Measurements from ENCODE around the gene PEPD.

Gene PEPD

GRCh38 chr19:33490041-33490451 lies 31.5 kb downstream of the PEPD start:
- no peak overlapping the region for H3K4me3 ChIP-seq (replicated peaks; ENCODE audit: low read depth, low read length)
- TF ChIP-seq CTCF (IDR thresholded peaks at IDR 0.05; ENCODE audit: low read depth, low read length, missing control alignments): no peak
- DNase-seq (ENCODE audit: extremely low read depth, low read depth): no peak

DNA sequence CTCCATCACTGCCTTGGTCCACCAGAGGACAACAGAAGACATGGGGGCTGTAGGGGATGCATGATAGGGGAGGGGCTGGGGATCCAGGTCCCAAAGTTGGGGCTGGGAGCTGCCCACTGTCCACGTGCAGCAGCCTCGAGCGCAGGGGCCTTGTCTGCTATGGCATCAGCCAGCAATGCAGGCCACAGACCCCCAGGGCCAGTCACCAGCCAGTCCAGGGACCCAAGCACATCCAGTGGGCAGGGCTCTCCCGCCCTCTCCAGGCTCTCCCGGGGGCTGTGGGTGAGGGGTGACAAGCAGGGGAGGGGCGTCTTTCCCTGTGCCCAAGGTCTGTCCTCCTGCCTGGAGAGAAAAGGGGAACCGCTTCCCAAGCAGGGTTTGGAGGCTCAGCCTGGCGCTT lies 32.8 kb downstream of the PEPD start:
- no peak for TF ChIP-seq CTCF (IDR thresholded peaks at IDR 0.05; ENCODE audit: low read depth, low read length, missing control alignments)
- DNase-seq (ENCODE audit: extremely low read depth, low read depth): no peak
- H3K4me3 ChIP-seq (replicated peaks; ENCODE audit: low read depth, low read length): no peak overlapping the region

GRCh38 chr19:33487901-33488800 lies 33.4 kb downstream of the PEPD start:
- no peak overlapping the region for H3K4me3 ChIP-seq (replicated peaks; ENCODE audit: low read depth, low read length)
- TF ChIP-seq CTCF (IDR thresholded peaks at IDR 0.05; ENCODE audit: low read depth, low read length, missing control alignments): no peak
- no peak for DNase-seq (ENCODE audit: extremely low read depth, low read depth)

DNA sequence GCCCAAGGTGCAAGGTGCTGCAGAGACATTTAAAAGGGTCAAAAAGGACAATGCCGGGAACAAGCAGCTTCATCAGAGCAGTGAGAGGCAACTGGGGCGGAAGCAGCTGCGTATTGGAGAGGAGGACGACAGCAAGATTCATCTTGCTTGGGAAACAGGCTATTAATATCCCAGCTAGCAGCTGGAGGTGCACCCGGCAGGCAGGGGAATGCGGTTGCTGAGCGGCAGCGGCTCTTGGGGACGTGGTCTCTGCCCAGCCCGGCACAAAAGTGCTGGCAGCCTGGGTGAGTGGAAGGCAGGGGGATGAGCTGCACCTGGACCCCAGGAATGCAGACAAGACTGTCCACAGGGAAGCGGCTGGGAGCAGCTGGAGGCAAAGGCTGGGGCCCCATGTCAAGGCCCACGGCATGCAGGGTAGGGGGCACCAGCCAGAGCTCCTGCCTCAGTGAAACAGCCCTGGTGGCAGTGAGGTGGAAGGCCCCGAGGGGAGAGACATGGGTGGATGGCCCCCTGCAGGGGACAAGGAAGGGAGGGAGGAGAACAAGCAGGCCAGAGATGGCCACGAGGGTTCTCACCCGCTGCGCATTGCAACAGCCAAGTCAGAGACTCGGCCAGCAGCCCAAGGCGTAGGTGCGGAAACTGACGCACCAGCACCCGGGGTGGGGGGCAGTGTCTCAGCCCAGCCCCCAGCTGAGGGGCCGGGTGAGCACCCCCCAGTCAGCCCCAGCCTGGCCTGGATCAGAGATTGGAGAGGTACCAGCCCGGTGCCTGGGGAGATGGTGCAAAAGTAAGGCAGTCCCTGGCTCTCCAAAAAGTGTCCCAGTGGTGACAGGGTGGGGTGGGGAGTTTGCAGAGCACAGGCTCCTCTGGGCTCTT lies 34.4 kb downstream of the PEPD start:
- H3K4me3 ChIP-seq (replicated peaks; ENCODE audit: low read depth, low read length): no peak overlapping the region
- TF ChIP-seq CTCF (IDR thresholded peaks at IDR 0.05; ENCODE audit: low read depth, low read length, missing control alignments): no peak
- no peak for DNase-seq (ENCODE audit: extremely low read depth, low read depth)

- DNase-seq (ENCODE audit: extremely low read depth, low read depth): no peak
- TF ChIP-seq CTCF (IDR thresholded peaks at IDR 0.05; ENCODE audit: low read depth, low read length, missing control alignments): no peak
- H3K4me3 ChIP-seq (replicated peaks; ENCODE audit: low read depth, low read length): no peak overlapping the region
These were observed 35.2 kb downstream of the PEPD start for GRCh38 chr19:33486407-33486806.

- H3K4me3 ChIP-seq (replicated peaks; ENCODE audit: low read depth, low read length): no peak overlapping the region
- DNase-seq (ENCODE audit: extremely low read depth, low read depth): no peak
- no peak for TF ChIP-seq CTCF (IDR thresholded peaks at IDR 0.05; ENCODE audit: low read depth, low read length, missing control alignments)
These were observed 37.3 kb downstream of the PEPD start for GRCh38 chr19:33484226-33484774.
